Inferior parietal cortex (tissue), 1 donor: ENCODE results near the gene HDHD5.

Experiments
- DNase-seq: peaks from one replicate; pipeline ENCODE4 v3.0.0-alpha.2; 2016; ENCODE audit errors: extremely low spot score

The HDHD5 gene

DNA sequence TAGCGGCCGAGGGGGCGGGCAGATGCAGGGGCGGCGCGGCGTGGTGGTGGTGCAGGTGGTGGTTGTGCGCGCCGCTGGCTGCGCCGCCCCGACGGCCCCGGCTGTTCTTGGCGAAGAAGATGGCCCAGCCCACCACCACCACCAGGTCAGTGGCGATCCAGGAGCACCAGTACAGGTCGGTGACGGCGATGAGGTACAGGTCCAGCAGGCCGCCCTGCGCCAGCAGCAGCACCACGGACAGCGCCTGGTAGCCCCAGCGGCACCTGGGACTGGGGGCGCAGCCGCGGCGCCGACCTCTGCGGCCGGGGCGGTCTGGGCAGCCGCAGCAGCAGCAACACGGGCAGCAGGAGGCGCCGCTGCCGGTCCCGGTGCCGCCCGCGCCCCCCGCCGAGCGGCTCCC lies 38.8 kb downstream of the HDHD5 start:
- no peak for DNase-seq

DNA sequence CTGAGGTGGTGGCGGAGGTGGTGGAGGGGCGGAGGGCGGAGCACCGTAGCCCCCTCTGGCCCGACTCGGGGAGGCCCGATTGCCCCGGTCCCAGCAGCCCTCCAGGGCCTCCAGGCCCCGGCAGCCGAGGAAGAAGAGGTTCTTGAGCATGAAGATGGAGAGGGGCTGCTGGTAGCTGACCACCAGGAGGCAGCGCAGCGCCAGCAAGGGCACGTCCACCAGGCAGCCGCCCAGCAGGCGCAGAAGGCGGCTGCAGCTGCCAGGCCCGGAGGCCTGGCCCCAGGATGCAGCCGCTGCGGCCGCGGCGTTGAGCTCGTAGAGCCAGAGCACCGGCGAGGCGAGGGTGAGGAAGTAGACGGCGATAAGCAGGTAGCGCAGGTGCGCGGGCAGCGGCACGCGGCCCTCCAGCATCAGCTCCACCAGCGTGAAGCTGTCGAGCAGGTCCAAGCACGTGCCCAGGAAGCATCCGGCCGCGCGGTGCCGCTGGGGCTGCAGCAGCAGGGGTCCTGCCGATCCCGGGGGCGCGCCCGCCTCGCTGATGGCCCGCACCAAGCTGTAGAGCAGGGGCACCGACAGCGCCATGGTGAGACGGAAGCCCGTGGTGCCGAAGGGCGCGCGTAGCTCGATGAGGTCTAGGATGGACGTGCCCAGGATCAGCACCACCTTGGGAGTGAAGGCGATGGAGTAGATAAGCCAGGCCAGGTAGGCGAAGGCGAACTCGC lies 39.4 kb downstream of the HDHD5 start:
- DNase-seq: no peak

DNA sequence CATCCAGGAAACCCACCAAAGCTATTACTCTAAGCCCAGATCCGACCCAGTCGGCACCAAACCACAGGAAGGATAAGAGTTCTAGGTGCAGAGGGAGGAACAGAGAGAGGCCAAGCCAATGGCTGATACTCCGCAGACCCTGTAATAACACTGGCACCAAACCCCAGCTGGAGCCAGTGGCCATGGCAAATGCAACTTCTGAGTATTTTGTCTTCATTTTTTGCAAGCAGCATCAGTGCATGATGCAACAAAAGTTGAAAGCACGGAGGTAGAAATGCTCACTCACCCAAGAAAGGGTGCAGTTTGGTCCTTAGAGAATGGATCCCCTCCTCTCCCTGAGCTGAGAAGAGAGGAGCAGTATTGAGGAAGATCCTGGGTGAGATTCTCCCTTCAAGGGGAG lies 40.7 kb downstream of the HDHD5 start:
- DNase-seq: no peak

DNA sequence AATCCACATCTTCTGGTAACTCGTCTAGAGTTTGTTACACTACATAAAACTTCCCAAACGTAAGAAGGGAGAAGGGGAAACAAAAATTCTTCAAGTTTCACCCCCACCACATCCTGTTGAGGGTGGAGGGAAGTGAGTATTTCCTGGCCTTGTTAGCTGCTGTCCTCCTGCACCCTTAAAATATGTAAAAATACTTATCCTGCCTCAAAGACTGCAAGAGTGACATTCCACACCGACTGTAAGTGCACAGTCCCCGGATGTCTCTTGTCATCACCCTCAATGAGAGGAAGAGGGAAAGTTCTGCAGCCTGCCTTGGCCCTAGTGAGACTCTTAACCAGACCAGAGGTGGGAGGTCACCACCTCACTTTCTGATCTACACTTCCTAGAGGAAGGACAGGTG lies 41.2 kb downstream of the HDHD5 start:
- no peak for DNase-seq

DNA sequence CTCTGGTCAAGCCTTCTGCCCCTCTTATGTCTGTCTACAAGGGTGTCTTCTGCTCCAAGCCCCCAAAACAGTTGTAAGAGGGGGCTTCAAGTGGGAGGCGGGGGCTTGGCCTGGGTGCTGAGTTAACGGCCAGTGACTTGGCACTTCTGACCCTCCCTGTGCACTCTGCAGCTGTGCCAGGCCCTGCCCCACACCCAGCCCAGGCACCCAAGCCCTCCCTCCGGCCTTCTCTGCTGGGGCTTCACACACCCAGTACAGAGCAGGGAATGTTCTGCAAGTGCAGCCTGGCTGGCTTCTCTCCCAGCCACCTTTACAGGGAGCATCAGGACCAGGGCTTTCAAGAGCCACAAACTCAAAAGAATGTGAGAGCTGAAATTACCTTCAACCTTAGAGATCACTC lies 41.7 kb downstream of the HDHD5 start:
- no peak for DNase-seq

DNA sequence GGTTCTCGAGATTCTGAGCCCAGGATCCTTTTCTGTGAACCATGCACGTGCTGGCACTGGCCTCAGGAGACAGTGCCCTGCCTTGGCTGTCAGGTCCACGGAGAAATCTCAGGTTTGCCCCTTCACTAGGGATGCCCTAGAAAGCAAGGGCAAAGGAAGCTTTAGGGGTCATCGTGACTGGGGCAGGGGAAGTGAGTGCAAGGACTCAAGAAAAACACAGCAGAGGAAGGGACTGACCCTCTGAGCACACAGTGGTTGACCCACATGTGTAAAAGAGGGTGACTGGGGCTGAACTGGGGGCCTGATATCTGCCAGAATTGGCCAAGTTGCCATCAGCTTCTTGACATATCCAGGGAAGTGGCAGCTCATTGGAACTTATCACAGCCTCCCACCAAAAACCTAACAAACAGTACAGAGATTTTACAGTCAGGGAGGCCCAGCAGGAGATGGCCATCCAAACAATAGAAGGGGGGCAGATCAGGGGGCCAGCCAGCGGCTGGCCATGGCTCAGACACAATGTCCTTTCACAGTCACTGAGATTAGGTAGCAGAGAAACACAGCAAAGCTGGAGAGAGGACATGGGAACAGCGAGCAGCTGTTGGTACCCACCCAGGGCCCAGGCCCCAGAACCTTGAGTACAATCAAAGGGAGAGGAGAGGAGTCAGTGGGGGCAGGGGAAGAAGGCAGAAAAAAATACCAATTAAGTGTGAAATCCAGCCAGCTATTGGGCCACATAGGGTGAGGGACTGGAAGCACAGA lies 42.3 kb downstream of the HDHD5 start:
- DNase-seq: no peak

DNA sequence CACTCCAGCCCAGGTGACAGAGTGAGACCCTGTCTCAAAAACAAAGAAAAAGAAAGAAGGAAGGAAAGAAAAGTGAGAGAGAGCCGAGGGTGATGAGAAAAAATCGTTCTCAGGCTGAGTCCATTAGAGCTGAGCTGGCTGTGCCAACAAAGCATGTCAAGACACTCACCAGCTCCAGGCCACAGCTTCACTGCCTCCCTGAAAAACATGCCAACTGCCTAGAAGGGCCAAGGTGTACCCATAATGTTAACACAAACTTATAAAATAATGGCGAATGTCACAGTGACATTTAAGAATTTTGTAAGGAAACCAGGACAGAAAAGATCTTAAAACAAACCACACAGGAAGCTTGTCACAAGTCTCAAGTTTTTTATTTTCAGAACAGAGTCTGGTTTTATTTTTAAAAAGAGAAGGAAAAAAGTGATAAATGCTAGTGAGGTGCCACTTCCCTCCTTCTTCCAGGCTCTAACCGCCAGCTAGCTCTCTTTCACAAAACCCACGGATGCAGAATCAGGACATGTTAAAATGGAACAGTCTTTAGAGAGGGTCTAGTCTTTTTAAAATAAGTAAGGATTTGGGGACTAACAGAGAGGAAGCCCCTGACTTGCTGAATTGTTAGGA lies 43.0 kb downstream of the HDHD5 start:
- DNase-seq: no peak

DNA sequence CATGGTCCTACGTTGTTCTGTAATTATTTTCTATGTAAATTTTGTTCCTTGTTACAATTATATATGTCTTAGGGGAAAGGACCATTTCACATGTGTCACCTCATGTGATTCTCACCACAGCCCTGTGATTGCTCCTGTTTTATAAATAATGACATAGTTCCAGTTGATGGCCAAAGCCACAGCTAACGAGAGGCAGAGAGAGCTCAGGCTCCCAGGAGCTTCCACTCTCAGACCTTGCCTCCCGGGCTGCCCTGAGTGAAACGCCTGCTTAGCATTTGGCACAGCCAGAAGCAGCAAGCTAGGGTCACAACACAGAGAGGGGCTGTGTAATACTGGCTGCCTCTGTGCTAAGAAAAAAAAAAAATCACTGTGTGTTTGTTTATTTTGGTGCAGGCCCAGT lies 43.8 kb downstream of the HDHD5 start:
- DNase-seq: no peak

DNA sequence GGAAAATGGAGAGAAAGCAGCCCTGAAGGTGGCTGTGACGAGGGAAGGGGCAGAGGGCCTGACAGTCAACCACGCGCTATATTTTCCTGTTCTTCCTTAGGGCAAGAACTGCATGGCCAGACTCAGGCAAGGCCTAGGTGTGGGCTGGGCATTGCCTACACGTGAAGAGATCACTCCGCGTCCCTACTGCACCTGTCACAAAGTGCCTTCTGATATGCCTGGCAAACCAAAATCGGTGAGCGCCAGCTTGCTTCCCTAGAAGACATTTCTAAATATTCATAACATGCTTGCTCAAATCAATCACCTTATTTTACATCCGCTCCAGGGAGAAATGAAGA lies 44.2 kb downstream of the HDHD5 start:
- DNase-seq: no peak

DNA sequence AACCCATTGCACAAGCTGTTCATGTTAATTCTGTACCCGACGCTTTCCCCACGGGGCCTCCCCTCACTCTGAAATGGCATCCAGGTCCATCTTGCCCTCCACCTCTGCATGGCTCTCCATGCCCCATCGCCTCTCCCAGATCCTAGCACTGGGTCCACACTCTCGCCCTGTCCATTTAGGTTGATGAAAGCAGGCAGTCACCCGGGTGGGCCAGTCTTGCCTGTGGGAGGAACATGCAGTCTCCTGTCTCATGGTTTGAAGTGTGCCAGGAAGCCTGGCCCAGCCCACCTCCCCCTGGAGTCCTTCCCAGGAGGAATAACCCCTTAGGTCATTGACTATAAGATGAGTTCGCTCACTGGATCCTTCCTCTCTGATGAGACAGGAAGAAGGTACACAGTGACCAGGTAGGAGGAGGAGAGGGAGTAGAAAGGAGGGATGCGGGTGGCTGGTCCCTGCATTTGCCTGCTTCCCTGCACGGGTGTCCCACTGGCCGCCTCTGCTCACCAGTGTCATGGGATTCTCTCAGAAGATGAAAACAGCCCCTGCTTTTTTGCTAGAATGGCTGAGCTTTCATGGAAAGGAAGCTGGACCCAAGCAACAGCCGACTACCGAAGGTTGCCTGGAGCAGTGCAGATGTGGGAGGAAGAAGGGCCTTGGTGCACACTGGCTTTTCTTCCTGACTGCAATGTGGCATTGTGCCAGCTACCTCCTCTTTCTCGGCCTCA lies 44.7 kb downstream of the HDHD5 start:
- no peak for DNase-seq

DNA sequence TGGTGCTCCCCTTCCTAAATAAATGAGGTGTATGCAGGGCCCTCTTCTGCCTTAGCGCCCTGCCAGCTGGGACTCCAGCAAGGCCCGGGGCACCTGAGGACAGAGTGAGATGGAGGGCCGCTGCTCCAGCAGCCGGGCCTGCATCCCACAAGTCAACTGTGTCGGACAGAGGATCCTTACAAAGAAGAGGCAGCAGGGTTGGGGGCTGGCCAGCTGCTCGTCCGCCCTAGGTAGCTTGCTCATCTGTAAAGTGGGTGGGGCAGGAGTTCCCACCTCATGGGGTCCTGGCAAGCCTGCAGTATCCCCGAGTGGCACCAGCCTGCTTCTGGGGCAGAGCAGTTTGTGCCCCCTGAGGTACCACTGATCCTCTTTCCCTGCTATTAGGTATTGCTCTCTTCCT lies 45.5 kb downstream of the HDHD5 start:
- DNase-seq: no peak

DNA sequence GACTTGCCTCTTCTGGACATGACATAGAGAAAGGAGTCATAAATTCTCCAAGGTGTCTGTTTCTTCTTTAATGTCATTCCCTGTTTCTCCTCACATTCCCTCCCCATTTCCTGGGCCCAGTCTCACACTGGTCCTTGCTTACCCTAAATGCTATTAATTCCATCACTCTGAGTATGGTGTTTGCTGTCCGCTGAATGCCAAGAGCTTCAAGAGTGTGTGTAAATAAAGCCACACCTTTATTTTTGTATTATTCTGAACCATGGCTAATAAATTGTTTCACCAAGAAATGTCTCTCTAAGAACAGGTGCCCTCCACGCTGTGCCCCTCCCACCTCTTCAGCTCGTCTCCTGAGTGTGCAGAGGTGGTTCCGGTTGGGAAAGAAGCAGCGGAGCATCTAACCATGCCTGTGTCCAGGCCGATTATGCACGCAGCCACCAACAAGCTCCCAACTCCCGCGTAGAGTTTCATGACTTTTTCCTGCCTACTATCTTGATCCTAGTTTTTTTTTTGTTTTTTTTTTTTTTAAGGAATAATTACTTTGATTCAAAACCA lies 46.5 kb downstream of the HDHD5 start:
- no peak for DNase-seq

DNA sequence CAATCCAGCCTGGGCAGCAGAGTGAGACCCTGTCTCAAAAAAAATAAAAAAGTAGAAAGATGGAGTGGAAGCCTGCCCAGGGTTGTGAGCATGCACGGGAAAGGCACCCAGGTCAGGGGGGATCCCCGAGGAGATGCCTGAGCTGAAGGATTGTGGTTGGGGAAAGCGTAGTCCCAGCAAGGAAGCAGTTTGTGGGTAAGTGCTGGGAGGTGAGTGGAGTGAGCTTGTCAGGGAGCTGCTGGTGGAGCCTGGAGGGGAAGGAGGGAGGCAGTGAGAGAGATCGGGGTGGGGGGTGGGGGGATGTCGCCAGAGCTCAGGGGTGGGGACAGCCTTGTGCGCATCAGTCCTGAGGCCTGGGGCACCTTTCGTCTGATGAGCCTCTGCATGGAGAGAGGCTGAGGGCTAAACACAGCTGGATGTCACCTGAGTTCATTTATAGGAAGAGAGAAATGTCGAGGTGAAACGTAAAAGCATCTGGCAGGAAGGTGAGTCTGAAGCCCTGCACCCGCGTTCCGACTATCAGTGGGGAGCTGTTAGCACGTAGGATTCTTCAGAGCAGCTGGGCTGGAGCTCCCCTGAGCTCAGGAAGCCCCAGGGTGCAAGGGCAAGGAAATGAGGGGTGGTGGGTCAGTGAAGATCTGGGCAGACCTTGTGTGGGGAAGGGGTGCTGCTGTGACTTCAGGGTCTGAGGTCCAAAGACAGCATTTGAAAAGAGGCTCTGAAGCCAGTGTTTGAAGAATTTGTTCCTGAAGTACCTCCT lies 48.1 kb downstream of the HDHD5 start:
- no peak for DNase-seq

DNA sequence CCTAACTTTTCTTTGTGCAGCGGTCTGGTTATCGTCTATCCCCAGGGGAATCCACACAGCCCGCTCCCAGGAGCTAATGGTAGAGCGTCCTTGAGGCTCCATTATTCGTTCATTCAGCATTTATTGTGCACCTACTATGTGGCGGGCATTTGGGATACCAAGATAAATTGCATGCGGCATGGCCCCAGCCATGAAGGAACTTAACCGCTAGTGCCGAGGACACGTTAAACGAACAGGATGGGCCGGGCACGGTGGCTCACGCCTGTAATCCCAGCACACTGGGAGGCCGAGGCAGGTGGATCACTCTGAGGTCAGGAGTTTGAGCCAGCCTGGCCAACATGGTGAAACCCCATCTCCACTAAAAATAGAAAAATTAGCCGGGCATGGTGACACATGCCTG lies 49.1 kb downstream of the HDHD5 start:
- no peak for DNase-seq

DNA sequence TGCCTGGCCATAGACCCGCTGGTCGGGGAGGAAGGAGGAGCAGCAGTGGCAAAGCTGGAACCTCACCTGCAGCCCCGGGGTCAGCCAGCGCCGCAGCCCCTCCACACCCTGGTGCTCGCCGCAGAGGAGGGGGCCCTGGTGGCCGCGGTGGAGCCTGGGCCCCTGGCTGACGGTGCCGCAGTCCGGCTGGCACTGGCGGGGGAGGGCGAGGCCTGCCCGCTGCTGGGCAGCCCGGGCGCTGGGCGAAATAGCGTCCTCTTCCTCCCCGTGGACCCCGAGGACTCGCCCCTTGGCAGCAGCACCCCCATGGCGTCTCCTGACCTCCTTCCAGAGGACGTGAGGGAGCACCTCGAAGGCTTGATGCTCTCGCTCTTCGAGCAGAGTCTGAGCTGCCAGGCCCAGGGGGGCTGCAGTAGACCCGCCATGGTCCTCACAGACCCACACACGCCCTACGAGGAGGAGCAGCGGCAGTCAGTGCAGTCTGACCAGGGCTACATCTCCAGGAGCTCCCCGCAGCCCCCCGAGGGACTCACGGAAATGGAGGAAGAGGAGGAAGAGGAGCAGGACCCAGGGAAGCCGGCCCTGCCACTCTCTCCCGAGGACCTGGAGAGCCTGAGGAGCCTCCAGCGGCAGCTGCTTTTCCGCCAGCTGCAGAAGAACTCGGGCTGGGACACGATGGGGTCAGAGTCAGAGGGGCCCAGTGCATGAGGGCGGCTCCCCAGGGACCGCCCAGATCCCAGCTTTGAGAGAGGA lies 49.8 kb downstream of the HDHD5 start:
- DNase-seq: no peak

DNA sequence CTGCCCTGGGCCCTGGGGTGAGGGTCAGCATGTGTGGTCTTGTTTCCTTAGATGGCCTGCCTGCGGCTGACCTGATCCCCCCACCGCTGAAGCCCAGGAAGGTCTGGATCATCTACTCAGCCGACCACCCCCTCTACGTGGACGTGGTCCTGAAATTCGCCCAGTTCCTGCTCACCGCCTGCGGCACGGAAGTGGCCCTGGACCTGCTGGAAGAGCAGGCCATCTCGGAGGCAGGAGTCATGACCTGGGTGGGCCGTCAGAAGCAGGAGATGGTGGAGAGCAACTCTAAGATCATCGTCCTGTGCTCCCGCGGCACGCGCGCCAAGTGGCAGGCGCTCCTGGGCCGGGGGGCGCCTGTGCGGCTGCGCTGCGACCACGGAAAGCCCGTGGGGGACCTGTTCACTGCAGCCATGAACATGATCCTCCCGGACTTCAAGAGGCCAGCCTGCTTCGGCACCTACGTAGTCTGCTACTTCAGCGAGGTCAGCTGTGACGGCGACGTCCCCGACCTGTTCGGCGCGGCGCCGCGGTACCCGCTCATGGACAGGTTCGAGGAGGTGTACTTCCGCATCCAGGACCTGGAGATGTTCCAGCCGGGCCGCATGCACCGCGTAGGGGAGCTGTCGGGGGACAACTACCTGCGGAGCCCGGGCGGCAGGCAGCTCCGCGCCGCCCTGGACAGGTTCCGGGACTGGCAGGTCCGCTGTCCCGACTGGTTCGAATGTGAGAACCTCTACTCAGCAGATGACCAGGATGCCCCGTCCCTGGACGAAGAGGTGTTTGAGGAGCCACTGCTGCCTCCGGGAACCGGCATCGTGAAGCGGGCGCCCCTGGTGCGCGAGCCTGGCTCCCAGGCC lies 50.6 kb downstream of the HDHD5 start:
- no peak for DNase-seq

DNA sequence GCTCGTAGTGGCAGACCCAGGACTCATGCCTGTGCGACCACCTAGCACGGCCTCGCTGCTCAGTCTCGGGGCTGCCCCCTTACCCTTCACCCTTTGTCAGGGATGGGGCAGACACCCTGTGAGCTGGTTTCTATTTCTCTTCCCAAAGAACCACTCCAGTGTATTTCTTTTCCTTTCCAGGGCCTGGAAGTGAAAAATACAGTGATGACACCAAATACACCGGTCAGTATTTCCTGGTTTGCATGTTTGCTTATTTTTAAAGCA lies 51.6 kb downstream of the HDHD5 start:
- DNase-seq: no peak

DNA sequence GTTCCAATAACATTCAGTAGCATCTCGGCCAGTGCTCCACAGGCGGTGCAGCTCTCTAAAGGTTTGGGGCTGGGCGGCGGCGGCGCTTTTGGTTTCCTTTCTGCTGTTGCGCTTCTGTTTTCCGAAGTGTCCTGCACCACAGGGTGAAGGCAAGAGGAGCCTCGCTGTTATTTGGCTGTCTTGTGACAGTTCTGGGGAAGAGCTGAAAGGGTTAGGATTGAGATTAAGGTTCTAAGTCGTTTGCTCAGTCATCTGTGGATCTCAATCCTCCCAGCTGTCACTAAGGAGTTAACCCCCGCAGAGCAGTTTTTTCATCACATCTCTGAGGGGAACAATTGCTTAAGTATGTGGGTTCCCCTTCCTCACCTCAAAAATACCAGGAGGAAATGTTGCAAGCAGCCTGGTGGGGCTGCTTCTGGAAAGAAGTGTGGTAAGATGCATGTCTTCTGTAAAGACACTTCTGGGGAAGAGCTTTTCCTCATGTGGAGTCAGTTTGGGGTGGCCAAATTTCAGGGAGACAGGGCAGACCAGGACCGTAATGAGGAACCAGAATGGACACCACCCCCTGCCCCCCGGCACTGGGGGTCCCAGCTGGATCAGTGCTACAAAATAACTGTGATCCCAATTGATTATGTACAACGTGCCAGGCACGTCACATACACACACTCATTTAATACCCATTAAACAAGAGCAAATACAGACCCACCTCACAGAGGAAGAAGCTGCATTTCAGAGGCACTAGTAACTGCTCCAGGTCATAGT lies 52.1 kb downstream of the HDHD5 start:
- DNase-seq: no peak

DNA sequence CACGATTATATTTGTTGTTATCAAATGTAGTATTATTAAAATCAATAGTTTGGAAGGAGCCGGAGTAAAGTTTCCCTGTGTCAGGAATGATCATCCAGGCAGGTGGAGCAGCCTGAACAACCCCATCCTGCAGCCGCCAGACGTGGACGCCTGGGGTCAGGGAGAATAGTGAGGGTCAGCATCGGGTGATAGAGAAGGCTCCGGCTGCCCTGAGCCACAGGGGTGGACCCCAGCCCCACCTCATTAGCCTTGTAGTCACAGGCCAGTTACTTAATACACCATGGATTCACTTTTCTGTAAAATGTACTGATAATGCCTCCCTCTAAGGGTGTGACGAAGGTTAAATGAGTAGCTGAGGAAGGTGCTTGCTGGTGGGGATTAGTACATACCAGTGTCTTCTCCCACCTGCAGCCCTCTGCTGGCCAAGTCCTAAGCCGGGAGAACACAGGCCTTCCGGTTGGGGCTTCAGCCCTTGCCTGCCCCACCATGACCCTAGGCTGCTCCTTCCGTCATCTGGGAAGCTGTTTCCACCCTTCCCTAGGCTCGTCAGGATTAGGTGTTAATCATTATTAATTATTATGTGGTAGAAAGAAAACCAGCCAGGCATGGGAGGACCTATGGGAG lies 52.8 kb downstream of the HDHD5 start:
- DNase-seq: no peak
